Measurements from ENCODE around the gene ADO. TPM values are rescaled to one million over a fixed set of nuclear protein-coding genes. Genes with fewer than 3 reads are reported as not detected.
A peak's percentile ranks its signal among the peaks of the same experiment; 100 is the strongest.

Gene ADO
- total and polyA plus RNA-seq, 9 of the 15 experiments (the other 6 are each of a cell fraction or from before 2014, with no cell fraction given), result 3.0 to 20.0 (median 16.1) TPM

DNA sequence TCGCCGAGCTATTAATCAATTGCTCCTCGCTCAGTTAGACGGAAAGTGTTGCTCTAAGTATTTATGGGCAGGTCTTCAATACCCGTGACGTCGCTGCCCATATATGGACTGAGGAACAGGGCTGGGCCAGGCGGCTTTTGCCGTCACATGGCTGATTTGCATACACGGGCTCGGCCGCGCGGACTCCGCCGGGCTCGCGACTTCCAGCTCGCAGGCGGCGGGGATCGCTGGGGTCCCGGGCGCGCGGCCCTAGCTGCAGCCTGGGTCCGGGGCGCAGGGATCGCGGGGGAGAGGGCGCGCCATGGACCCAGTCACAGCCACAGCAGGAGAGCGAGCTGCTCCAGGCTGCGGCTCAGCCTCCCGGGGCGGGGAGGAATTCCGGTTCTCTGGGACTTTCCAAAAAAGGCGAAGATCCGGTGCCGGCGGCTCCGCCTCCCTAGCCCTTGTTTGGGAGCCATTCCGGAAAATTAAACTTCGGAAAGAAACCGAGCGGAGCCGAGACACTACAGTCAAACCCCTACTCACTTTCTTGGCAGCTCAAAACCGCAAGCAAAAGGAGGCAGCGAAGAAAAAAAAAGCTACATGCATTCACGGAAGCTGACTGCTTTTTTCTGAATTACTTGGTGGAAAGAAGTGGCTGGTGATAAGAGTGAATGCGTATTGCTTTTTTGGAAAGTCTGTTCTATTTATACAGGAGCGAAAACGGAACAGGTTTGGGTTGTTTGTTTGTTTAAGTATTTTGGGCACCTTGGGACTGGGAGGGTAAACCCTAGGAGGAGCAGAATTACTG, 12.0 kb downstream of the ADO start, which contains the start of gene EGR2 (continued):
- TF ChIP-seq, protein P1, sequence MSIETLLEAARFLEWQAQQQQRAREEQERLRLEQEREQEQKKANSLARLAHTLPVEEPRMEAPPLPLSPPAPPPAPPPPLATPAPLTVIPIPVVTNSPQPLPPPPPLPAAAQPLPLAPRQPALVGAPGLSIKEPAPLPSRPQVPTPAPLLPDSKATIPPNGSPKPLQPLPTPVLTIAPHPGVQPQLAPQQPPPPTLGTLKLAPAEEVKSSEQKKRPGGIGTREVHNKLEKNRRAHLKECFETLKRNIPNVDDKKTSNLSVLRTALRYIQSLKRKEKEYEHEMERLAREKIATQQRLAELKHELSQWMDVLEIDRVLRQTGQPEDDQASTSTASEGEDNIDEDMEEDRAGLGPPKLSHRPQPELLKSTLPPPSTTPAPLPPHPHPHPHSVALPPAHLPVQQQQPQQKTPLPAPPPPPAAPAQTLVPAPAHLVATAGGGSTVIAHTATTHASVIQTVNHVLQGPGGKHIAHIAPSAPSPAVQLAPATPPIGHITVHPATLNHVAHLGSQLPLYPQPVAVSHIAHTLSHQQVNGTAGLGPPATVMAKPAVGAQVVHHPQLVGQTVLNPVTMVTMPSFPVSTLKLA (conservative IDR thresholded peaks at IDR 0.05), result peak; percentile 80 to 93
- TF ChIP-seq, protein P2, sequence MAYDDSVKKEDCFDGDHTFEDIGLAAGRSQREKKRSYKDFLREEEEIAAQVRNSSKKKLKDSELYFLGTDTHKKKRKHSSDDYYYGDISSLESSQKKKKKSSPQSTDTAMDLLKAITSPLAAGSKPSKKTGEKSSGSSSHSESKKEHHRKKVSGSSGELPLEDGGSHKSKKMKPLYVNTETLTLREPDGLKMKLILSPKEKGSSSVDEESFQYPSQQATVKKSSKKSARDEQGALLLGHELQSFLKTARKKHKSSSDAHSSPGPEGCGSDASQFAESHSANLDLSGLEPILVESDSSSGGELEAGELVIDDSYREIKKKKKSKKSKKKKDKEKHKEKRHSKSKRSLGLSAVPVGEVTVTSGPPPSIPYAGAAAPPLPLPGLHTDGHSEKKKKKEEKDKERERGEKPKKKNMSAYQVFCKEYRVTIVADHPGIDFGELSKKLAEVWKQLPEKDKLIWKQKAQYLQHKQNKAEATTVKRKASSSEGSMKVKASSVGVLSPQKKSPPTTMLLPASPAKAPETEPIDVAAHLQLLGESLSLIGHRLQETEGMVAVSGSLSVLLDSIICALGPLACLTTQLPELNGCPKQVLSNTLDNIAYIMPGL (CRISPR knock-in tag; IDR thresholded peaks at IDR 0.05), result no peak
- TF ChIP-seq CEBPB (tag; IDR thresholded peaks at IDR 0.05) (no peak), NR2F6 (CRISPR knock-in tag; IDR thresholded peaks at IDR 0.05) (no peak), TCFL5 (CRISPR knock-in tag; conservative IDR thresholded peaks at IDR 0.05) (no peak), TAL1 (IDR thresholded peaks at IDR 0.05) (no peak), SP2 (IDR thresholded peaks at IDR 0.05; ENCODE audit: extremely low read depth, low read depth, low read length, poor library complexity, severe bottlenecking) (no peak), DNMT1 (IDR thresholded peaks at IDR 0.05) (no peak), HIVEP1 (CRISPR knock-in tag; IDR thresholded peaks at IDR 0.05) (no peak), NCOA6 (IDR thresholded peaks at IDR 0.05) (no peak), ERF (CRISPR knock-in tag; IDR thresholded peaks at IDR 0.05) (no peak), BCOR (IDR thresholded peaks at IDR 0.05) (no peak), ZBTB17 (CRISPR knock-in tag; IDR thresholded peaks at IDR 0.05) (peak; percentile 73; the same call in 1 of the 2 replicates), KDM2B (CRISPR knock-in tag; IDR thresholded peaks at IDR 0.05) (no peak), SMAD3 (CRISPR knock-in tag; conservative IDR thresholded peaks at IDR 0.05) (no peak), SRF (CRISPR knock-in tag; IDR thresholded peaks at IDR 0.05) (peak; percentile 100), PHF20 (IDR thresholded peaks at IDR 0.05; ENCODE audit: partially characterized antibody) (no peak), PHTF2 (CRISPR knock-in tag; IDR thresholded peaks at IDR 0.05) (no peak), MCM5 (IDR thresholded peaks at IDR 0.05; ENCODE audit: low read depth) (no peak)
- TF ChIP-seq, protein P3, sequence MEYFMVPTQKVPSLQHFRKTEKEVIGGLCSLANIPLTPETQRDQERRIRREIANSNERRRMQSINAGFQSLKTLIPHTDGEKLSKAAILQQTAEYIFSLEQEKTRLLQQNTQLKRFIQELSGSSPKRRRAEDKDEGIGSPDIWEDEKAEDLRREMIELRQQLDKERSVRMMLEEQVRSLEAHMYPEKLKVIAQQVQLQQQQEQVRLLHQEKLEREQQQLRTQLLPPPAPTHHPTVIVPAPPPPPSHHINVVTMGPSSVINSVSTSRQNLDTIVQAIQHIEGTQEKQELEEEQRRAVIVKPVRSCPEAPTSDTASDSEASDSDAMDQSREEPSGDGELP (CRISPR knock-in tag; IDR thresholded peaks at IDR 0.05; ENCODE audit: borderline replicate concordance), result no peak; the same call in 1 of the 2 replicates
- TF ChIP-seq, protein P4, sequence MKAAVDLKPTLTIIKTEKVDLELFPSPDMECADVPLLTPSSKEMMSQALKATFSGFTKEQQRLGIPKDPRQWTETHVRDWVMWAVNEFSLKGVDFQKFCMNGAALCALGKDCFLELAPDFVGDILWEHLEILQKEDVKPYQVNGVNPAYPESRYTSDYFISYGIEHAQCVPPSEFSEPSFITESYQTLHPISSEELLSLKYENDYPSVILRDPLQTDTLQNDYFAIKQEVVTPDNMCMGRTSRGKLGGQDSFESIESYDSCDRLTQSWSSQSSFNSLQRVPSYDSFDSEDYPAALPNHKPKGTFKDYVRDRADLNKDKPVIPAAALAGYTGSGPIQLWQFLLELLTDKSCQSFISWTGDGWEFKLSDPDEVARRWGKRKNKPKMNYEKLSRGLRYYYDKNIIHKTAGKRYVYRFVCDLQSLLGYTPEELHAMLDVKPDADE (conservative IDR thresholded peaks at IDR 0.05; ENCODE audit: control insufficient read depth, low read depth, low read length), result no peak
- TF ChIP-seq, protein P5, sequence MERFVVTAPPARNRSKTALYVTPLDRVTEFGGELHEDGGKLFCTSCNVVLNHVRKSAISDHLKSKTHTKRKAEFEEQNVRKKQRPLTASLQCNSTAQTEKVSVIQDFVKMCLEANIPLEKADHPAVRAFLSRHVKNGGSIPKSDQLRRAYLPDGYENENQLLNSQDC (CRISPR knock-in tag; IDR thresholded peaks at IDR 0.05), result no peak
- TF ChIP-seq, protein P6, sequence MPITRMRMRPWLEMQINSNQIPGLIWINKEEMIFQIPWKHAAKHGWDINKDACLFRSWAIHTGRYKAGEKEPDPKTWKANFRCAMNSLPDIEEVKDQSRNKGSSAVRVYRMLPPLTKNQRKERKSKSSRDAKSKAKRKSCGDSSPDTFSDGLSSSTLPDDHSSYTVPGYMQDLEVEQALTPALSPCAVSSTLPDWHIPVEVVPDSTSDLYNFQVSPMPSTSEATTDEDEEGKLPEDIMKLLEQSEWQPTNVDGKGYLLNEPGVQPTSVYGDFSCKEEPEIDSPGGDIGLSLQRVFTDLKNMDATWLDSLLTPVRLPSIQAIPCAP (CRISPR knock-in tag; IDR thresholded peaks at IDR 0.05; ENCODE audit: borderline replicate concordance), result no peak

All from K562 (cell line).